Posterior vena cava (tissue), 2 donors: ENCODE data around the gene TEX35. TPM values are rescaled to one million over a fixed set of nuclear protein-coding genes. Genes with fewer than 3 reads are reported as not detected.
"Not testable (repeated sequence)": the region's sequence is repeated elsewhere in the genome, so short reads cannot be mapped to it uniquely, and the experiment has no call there.

Experiments
- DNase-seq: peaks from one replicate; pipeline ENCODE4 v3.0.0-alpha.2; 2020; ENCODE audit warnings: low spot score
- intact Hi-C, 2 donors: fragments of 100-400 bp; cut with DNase I; formaldehyde crosslinking; loops; one replicate each; pipeline versions ENCODE4 v1.14.1 to v1.14.2; 2022 to 2023
- total RNA-seq, 2 donors: library from RNA; stranded (reverse); fragmentation: NEBNext Ultra II Directional; extraction: Animal tissue kit (Norgen Biotek cat#: 25700); gene quantifications; one replicate each; pipeline ENCODE4 v1.2.1, GENCODE V29; 2021
- donor health status: DM: yes; HTN: yes; CAD: no.
- donor health status: DM: yes; HTN: yes; CAD: no.

TEX35 gene
- total RNA-seq, 2 donors from 2014 or later = not detected

- intact Hi-C loops = loop anchor here in 1 of 2 donors (10.0 kb wide), 1 partner anchor 468 kb away; no protein-coding TSS in a partner anchor
- DNase-seq = no peak
These were observed 23.4 kb downstream of the TEX35 start for GRCh38 chr1:178536329-178536728.

GRCh38 chr1:178536844-178537371, 24.0 kb downstream of the TEX35 start:
- DNase-seq = no peak
- intact Hi-C loops = loop anchor here in 1 of 2 donors (10.0 kb wide), 1 partner anchor 468 kb away; no protein-coding TSS in a partner anchor

GRCh38 chr1:178537382-178538090, 24.6 kb downstream of the TEX35 start:
- DNase-seq = no peak
- intact Hi-C loops = loop anchor here in 1 of 2 donors (10.0 kb wide), 1 partner anchor 467 kb away; no protein-coding TSS in a partner anchor

- no peak for DNase-seq
- intact Hi-C loops = loop anchor here in 1 of 2 donors (10.0 kb wide), 1 partner anchor 466 kb away; no protein-coding TSS in a partner anchor
These were observed 25.4 kb downstream of the TEX35 start for GRCh38 chr1:178538192-178538916.

- no peak for DNase-seq
- intact Hi-C loops = loop anchor here in 1 of 2 donors (10.0 kb wide), 1 partner anchor 466 kb away; no protein-coding TSS in a partner anchor
These were observed 26.4 kb downstream of the TEX35 start for GRCh38 chr1:178539291-178539690.

- no peak for DNase-seq
- intact Hi-C loops = loop anchor here in 1 of 2 donors (5.0 kb wide), 1 partner anchor 212 kb away; no protein-coding TSS in a partner anchor
These were observed 27.3 kb downstream of the TEX35 start for GRCh38 chr1:178540204-178540603.

GRCh38 chr1:178540646-178541045, 27.7 kb downstream of the TEX35 start:
- intact Hi-C loops = loop anchor here in 1 of 2 donors (5.0 kb wide), 1 partner anchor 212 kb away; no protein-coding TSS in a partner anchor

GRCh38 chr1:178541379-178541778, 28.5 kb downstream of the TEX35 start:
- intact Hi-C loops = loop anchor here in 1 of 2 donors (5.0 kb wide), 1 partner anchor 211 kb away; no protein-coding TSS in a partner anchor

More at GRCh38 chr1:178540646-178541045, 27.7 kb downstream of the TEX35 start:
- DNase-seq = no peak

GRCh38 chr1:178541829-178542553, 29.1 kb downstream of the TEX35 start:
- intact Hi-C loops = loop anchor here (2.0 to 5.0 kb wide), 2 partner anchors 210 to 213 kb away; no protein-coding TSS in a partner anchor
- no peak for DNase-seq

More at GRCh38 chr1:178541379-178541778, 28.5 kb downstream of the TEX35 start:
- DNase-seq = no peak

GRCh38 chr1:178542554-178543289, 29.8 kb downstream of the TEX35 start:
- DNase-seq = peak; percentile 97
- intact Hi-C loops = loop anchor here (2.0 to 5.0 kb wide), 2 partner anchors 210 to 212 kb away; no protein-coding TSS in a partner anchor

- intact Hi-C loops = loop anchor here (2.0 to 5.0 kb wide), 2 partner anchors 209 to 212 kb away; no protein-coding TSS in a partner anchor
- DNase-seq = no peak
These were observed 30.3 kb downstream of the TEX35 start for GRCh38 chr1:178543290-178543607.

- DNase-seq = no peak
- intact Hi-C loops = loop anchor here in 1 of 2 donors (5.0 kb wide), 1 partner anchor 208 kb away; no protein-coding TSS in a partner anchor
These were observed 31.6 kb downstream of the TEX35 start for GRCh38 chr1:178544531-178544930.

- DNase-seq = no peak
- intact Hi-C loops = no loop called here
These were observed 35.2 kb downstream of the TEX35 start for GRCh38 chr1:178548108-178548507.

GRCh38 chr1:178551307-178551706, 38.4 kb downstream of the TEX35 start:
- DNase-seq = no peak
- intact Hi-C loops = no loop called here

- intact Hi-C loops = no loop called here
- DNase-seq = no peak
These were observed 39.0 kb downstream of the TEX35 start for GRCh38 chr1:178551940-178552339.

GRCh38 chr1:178552856-178553255, 39.9 kb downstream of the TEX35 start:
- no peak for DNase-seq
- intact Hi-C loops = no loop called here

GRCh38 chr1:178554351-178554750, 41.4 kb downstream of the TEX35 start:
- DNase-seq, intact Hi-C loops: not testable (repeated sequence)

GRCh38 chr1:178555613-178556012, 42.7 kb downstream of the TEX35 start:
- intact Hi-C loops = loop anchor here in 1 of 2 donors (2.0 kb wide), 1 partner anchor 53 kb away; no protein-coding TSS in a partner anchor
- not testable (repeated sequence) for DNase-seq
